GM21390 (cell line): ENCODE data around the gene OR8D2.
"Not testable (repeated sequence)": the region's sequence is repeated elsewhere in the genome, so short reads cannot be mapped to it uniquely, and the experiment has no call there.

ENCODE experiments used
- ATAC-seq: cut with Tn5 transposase; IDR thresholded peaks from one replicate; pipeline ENCODE4 v1.9.1; 2021; ENCODE audit not compliant: unreplicated experiment

OR8D2 gene

DNA sequence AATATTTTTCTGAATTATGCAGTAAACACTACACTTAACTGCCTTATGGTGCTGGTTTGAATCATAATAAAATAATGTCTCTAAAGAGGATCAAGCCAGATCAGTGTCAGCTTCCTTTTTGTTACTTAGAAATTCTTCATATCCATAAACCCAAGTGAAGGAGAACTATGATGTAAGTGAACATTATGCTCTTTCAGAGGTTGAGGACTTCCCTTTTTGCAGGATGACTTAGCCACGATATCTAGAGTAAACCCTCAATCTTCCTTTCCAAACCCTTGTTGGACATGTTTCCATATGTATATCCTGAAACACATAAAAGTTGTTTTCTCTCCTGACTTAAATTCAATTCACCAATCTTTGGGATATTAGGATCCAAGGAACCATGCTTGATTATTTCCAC lies 25.3 kb downstream of the OR8D2 start:
- no peak for ATAC-seq

DNA sequence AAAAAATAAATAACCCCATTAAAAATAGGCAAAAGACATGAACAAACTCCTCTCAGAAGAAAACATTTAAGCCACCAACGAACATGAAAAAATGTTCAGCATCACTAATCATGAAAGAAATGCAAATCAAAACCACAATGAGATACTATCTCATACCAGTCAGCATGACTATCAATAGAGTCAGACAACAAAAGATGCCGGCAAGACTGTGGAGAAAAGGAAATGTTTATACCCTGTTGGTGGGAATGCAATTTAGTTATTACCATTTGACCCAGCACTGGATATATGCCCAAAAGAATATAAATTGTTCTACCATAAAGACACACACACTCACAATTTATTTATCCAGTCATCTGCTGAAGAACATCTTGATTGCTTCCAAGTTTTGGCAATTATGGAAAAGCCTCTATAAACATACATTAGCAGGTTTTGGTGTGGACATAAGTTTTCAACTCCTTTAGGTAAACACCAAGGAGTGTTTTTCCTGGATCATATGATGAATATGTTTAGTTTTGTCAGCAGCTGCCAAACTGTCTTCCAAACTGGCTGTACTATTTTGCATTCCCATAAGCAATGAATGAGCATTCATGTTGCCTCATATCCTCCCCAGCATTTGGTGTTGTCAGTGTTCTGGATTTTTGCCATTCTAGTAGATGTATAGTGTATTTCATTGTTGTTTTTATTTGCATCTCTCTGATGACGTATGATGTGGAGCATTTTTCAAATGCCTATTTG lies 34.2 kb downstream of the OR8D2 start:
- ATAC-seq = no peak

DNA sequence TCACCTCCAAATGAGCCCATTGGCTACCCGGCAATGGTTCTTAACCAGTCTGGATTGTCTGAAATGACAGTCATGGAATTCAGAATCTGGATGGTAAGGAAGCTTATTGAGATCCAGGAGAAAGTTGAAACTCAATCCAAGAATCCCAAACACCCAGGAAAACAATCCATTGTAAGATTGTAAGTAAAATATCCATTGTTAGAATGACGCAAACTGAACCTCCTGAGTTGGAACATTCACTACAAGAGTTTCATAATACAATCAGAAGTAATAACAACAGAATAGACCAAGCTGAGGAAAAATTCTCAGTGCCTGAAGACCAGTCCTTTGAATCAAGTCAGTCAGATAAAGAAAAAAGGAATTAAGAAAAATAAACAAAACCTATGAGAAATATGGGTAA lies 41.7 kb downstream of the OR8D2 start:
- no peak for ATAC-seq

DNA sequence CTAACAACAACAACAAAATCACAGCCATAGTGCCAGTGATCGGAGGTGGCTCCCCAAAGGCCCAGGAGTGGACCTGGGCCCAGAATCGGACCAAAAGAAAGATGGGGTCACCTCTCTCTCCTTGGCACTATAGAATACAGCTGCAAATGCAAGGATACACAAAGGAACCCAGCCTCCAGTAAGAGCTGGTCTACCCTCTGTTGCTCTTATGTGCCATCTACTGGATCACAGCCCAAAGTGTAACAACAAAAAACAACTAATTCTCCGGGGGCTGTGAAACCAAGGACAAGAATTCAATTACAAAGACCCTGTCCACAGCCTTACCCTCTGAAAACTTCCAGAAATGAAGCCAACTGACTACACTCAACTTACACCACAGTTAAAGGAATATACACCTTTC lies 42.2 kb downstream of the OR8D2 start:
- ATAC-seq = no peak

DNA sequence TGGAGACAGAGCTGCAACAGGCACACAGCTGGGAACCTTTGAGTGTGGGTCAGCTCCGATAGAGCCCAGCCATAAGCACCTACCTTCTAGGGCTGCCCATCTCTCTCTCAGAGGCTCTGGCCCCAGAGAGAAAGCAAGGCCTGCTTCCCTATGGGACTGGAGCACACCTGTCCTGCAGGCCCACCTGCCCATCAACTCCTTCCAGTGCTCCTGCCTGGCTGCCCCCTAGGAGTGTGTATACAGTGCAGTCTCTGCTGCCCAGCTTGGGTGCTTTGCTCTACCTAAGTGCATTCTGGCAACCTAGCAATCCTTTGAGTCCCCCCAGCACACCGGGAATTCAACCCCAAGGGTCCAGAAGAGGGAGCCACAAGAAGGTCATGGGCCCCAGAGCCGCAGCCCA lies 42.8 kb downstream of the OR8D2 start:
- no peak for ATAC-seq

DNA sequence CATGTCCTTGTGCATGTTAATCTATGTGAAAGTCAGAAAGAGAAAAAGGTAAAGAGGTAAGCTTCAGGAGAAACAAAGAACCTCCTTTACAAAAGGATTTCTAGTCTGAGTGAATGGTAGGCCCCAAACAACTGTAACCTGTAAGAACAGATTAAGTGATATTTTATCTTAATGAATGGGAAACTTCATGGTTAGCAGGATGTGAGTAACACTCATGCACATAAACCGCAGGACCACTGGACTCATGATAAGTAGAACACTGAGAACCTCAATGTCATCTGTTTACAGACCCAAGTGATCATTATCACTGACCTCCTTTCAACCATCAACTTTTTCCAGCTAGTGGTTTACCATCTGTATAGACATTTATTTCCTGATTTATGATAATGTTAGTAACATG lies 43.9 kb downstream of the OR8D2 start:
- no peak for ATAC-seq

DNA sequence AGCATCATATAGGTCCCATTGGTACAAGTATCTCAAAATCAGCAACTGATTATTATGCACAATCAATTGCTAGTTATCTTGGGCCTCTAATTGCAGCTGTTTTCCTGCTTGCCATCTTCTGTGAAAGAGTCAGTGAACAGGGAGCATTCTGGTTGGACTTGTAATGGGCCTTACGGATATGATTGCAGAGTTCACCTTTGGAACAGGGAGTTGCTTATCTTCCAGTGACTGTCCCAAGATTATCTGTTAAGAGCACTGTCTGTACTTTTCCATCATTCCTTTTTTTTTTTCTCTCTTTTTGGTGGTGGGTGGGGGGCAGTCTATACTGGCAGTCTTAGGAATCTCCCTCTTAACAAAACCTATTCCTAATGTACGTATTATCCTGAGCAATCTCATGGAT lies 46.0 kb downstream of the OR8D2 start:
- ATAC-seq = no peak

DNA sequence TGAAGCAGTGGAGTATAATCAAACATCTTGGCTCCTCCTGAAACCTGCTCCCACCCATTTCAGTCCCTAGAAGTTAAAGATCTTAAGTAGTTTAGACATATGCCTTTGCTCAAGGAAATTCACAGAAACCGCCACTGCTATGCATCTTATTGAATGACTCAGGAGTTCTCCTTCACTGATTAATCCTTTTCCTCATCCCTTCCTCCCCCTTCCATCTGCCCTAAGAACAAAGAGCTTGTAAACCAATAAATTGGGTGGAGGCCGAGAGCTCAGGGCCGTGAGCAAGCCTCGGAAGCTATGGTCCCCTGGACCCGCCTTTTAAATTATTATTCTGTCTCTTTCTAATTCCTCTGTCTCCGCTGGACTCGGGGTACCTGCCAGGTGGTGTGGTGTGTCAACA lies 49.1 kb downstream of the OR8D2 start:
- ATAC-seq = not testable (repeated sequence)
